Gastrocnemius medialis (tissue), 4 donors: ENCODE data around the gene KCNQ1.

Experiments used
- CTCF ChIP-seq, 5 experiments: fragments of 450-650 bp in 3 of 5; fragments of 200-600 bp in 2 of 5; sonication (generic) in 2 of 5; IDR thresholded peaks in 4 of 5; conservative IDR thresholded peaks in 1 of 5; 1 replicate in 4 of 5; 2 replicates in 1 of 5; pipeline ENCODE4 v1.5.1; 2016 to 2019; ENCODE audit warnings: antibody characterized with exemption in 5 of 5, mild to moderate bottlenecking in 3 of 5, moderate library complexity in 3 of 5
- POLR2A ChIP-seq, 2 donors: fragments of 450-650 bp; IDR thresholded peaks; one replicate each; pipeline ENCODE4 v1.6.1; 2017; ENCODE audit warnings: antibody characterized with exemption in 2 of 2, mild to moderate bottlenecking in 2 of 2, moderate library complexity in 2 of 2

GRCh38 chr11:2484576-2485125, 39.8 kb downstream of the KCNQ1 start:
- no peak for TF ChIP-seq CTCF (IDR thresholded peaks at IDR 0.05 in 4 of 5, conservative IDR thresholded peaks at IDR 0.05 in 1 of 5)
- no peak for TF ChIP-seq POLR2A (IDR thresholded peaks at IDR 0.05)
